ENCODE data around the gene MR1. TPM values are rescaled to one million over a fixed set of nuclear protein-coding genes. Genes with fewer than 3 reads are reported as not detected.

MR1 gene
- total and polyA plus RNA-seq, 2 of the 13 experiments (the other 11 are each of a cell fraction or from before 2014, with no cell fraction given): 7.7 to 10.4 TPM

DNA sequence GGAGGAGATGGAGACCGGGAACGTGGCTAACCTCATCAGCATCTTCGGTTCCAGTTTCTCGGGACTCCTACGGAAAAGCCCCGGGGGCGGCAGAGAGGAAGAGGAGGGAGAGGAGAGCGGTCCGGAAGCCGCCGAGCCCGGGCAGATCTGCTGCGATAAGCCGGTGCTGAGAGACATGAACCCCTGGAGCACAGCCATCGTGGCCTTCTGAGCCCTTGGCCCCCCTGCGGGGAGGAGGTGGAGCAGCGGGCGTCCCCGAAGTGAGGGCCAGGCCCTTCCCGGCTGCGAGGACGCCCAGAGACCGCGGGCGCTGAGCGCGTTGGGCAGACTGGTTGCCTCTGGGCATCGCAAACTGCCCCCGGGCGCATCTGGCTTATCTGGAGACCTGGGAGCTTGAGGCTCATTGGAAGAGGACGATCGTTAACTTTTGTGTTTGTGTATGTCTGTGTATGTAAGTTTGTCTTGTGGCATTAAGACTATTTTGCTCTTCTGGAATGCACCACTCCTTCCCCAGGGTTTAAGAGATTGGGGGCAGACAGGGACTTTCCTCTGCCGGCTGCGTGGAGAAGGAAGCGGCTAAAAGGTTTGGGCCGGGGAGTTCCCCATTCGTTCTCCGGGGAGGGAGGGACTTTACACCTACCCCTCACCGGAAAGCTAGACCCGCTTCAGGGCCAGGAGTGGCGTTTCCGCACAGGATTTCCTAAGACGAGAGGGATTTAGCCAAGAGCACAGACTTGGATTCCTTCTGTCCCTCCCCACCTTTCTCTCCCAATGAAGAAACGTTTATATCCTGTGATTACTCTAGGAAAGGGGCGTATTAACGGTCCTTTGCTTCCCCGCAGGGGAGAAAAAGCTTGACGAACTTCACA, 56.1 kb downstream of the MR1 start (continued):
- TF ChIP-seq, protein P1, sequence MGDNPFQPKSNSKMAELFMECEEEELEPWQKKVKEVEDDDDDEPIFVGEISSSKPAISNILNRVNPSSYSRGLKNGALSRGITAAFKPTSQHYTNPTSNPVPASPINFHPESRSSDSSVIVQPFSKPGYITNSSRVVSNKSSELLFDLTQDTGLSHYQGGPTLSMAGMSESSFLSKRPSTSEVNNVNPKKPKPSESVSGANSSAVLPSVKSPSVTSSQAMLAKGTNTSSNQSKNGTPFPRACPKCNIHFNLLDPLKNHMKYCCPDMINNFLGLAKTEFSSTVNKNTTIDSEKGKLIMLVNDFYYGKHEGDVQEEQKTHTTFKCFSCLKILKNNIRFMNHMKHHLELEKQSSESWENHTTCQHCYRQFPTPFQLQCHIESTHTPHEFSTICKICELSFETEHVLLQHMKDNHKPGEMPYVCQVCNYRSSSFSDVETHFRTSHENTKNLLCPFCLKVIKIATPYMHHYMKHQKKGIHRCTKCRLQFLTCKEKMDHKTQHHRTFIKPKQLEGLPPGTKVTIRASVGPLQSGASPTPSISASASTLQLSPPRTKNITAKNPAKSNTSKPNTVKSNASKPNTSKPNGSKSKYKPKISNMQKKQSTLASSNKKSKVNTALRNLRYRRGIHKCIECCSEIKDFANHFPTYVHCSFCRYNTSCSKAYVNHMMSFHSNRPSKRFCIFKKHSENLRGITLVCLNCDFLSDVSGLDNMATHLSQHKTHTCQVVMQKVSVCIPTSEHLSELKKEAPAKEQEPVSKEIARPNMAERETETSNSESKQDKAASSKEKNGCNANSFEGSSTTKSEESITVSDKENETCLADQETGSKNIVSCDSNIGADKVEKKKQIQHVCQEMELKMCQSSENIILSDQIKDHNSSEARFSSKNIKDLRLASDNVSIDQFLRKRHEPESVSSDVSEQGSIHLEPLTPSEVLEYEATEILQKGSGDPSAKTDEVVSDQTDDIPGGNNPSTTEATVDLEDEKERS (CRISPR knock-in tag; IDR thresholded peaks at IDR 0.05): 0 out of 2 replicates have a peak, but pooled peaks have one; percentile 37
- no peak for TF ChIP-seq BRF2 (CRISPR knock-in tag; IDR thresholded peaks at IDR 0.05)
- TF ChIP-seq REPIN1 (CRISPR knock-in tag; IDR thresholded peaks at IDR 0.05; ENCODE audit: borderline replicate concordance, low read depth): no peak
- no peak for TF ChIP-seq ZNF652 (CRISPR knock-in tag; IDR thresholded peaks at IDR 0.05; ENCODE audit: borderline replicate concordance, low read depth)
- TF ChIP-seq, protein P2, sequence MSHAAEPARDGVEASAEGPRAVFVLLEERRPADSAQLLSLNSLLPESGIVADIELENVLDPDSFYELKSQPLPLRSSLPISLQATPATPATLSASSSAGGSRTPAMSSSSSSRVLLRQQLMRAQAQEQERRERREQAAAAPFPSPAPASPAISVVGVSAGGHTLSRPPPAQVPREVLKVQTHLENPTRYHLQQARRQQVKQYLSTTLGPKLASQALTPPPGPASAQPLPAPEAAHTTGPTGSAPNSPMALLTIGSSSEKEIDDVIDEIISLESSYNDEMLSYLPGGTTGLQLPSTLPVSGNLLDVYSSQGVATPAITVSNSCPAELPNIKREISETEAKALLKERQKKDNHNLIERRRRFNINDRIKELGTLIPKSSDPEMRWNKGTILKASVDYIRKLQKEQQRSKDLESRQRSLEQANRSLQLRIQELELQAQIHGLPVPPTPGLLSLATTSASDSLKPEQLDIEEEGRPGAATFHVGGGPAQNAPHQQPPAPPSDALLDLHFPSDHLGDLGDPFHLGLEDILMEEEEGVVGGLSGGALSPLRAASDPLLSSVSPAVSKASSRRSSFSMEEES (CRISPR knock-in tag; IDR thresholded peaks at IDR 0.05): no peak
- TF ChIP-seq YEATS2 (CRISPR knock-in tag; IDR thresholded peaks at IDR 0.05; ENCODE audit: borderline replicate concordance): peak; percentile 49; the same call in 1 of the 2 replicates
- TF ChIP-seq HNRNPH1 (optimal IDR thresholded peaks at IDR 0.05; ENCODE audit: low read depth, low read length): no peak
- TF ChIP-seq NONO (IDR thresholded peaks at IDR 0.05): no peak
- 0 out of 2 replicates have a peak, but pooled peaks have one; percentile 19 for TF ChIP-seq NONO (CRISPR knock-in tag; conservative IDR thresholded peaks at IDR 0.05)
- no peak for TF ChIP-seq SETDB1 (CRISPR knock-in tag; IDR thresholded peaks at IDR 0.05; ENCODE audit: borderline replicate concordance)
- peak; percentile 62 for TF ChIP-seq PATZ1 (CRISPR knock-in tag; IDR thresholded peaks at IDR 0.05)
- TF ChIP-seq ZNF264 (CRISPR knock-in tag; IDR thresholded peaks at IDR 0.05): no peak
- no peak for TF ChIP-seq ZFAT (CRISPR knock-in tag; conservative IDR thresholded peaks at IDR 0.05)
- no peak for TF ChIP-seq JUND (CRISPR knock-in tag; IDR thresholded peaks at IDR 0.05)
- TF ChIP-seq, protein P3, sequence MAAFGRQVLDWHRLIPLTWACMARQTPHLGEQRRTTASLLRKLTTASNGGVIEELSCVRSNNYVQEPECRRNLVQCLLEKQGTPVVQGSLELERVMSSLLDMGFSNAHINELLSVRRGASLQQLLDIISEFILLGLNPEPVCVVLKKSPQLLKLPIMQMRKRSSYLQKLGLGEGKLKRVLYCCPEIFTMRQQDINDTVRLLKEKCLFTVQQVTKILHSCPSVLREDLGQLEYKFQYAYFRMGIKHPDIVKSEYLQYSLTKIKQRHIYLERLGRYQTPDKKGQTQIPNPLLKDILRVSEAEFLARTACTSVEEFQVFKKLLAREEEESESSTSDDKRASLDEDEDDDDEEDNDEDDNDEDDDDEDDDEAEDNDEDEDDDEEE (CRISPR knock-in tag; IDR thresholded peaks at IDR 0.05): no peak
- TF ChIP-seq ZNF546 (CRISPR knock-in tag; conservative IDR thresholded peaks at IDR 0.05): no peak
- no peak for TF ChIP-seq MYNN (CRISPR knock-in tag; IDR thresholded peaks at IDR 0.05; ENCODE audit: low read depth)
- TF ChIP-seq PHF21A (CRISPR knock-in tag; IDR thresholded peaks at IDR 0.05): no peak
- TF ChIP-seq ZNF883 (CRISPR knock-in tag; IDR thresholded peaks at IDR 0.05; ENCODE audit: not compliant biosample characterization): no peak
- TF ChIP-seq ETV5 (CRISPR knock-in tag; IDR thresholded peaks at IDR 0.05; ENCODE audit: borderline replicate concordance): peak; percentile 59
- no peak; the same call in 1 of the 2 replicates for TF ChIP-seq ZNF709 (CRISPR knock-in tag; IDR thresholded peaks at IDR 0.05)
